Suppressor macrophage treated with lipopolysaccharide for 4 hours (primary cell): ENCODE data around the gene ARPP21.

Source experiments
- DNase-seq: peaks from one replicate; pipeline ENCODE4 v3.0.0-alpha.2; 2020

ARPP21 gene

DNA sequence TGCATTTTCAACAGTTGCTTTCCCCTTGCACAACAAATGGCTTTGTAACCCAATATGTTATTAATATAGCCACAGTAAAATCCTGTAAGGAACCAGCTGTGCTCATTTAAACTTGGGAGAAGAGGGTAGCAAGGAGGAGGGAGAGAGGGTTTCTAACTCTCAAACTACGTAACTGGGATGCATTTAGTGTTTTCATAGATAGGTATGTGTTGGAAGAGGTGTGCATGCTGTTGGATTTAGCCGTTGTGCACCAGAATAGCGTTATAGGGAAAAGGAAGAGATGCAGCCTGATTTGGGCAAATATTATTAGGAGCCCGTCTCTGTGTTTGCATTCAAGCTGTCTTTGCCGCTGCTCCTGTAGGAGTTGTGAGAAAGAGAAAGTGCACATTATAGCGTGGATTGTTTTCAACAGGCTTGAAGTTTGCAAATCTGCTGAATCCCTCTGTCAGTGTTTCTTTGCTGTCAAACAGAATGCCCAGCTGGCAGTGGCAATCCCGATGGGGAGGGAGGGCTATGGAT lies 39.4 kb downstream of the ARPP21 start:
- no peak for DNase-seq

DNA sequence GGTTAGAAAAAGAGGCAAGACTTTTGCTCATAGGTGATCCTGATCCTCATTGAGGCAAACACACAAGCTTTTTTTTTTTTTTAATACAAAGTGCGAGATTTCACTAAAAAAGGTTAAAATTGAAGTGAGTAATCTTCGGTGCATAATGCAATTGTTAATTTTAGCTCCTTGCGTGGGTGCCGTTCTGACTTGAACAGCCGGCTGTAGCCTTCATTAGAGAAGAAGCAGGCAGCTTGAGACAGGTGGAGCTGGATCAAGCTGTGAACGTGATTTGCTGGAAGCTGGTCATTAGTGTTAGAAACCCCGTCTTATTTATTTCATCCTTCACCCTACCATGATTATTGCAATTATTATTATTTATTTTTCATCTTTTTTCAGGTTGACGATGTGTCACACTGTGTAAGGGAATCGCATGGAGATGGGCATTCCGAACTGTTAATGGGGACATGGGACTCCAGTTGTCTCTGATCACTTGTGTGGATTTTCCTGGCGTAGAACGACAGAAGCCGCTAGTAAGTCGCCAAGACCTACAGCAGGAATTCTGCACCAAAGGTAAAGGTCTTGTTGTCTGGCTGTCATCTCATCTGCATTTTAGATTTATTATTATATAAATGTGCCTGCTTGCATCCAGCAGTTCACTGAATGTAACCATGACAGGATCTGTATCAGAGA lies 40.2 kb downstream of the ARPP21 start:
- no peak for DNase-seq

DNA sequence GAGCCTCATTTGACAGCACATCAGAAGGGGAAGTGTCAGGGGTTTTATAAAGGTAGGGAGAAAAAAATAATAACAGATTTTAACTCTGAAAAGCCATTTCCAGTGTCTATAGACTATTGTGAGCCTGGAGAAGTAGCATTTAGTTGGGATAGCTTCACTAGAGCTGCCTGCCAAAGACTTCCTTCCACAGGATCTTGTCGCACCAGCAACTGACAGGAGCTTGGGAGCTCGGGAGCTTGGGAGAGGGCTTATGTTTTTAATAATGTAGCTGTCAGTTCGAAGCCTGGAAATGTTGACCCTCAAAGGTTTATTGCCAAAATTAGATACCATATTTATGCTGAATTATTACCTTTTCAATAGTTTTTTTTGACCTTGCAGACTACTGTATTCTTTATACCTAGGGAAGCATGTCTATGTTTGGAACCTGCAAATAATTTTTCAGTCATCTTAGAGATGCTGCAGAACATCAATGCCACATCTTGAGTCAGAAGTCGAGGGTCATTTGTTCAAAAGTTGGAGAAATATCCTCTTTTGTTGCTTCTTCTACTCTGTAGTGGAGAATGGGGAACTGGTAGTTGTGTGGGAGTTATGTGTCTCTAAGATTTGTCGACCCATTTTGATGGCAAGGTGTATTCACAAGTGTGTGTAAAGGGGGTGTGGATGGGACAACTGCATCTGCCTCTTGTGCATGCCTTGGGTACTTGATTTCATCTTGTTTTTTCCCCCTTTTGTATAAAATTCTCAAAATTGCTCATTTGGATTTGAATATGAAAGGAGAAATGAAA lies 41.7 kb downstream of the ARPP21 start:
- no peak for DNase-seq

DNA sequence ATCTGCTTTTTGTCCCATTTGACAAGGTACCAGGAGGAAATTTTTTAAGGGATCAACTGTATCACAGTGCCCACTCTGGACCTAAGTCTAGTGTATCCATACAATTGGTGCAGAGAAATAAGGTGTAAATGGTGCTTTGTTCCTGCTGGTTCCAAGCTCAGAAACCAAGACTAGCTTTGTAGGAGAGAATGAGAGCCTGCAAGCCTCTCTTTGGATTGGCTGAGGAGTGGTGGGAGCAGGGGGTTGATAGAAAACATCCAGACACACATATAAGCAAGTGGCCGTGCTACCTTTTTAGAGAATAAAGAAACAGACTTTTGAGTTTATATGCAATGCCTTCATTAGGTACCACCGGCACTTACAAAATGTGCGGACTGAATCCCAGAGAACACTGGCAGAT lies 45.8 kb downstream of the ARPP21 start:
- DNase-seq: no peak

DNA sequence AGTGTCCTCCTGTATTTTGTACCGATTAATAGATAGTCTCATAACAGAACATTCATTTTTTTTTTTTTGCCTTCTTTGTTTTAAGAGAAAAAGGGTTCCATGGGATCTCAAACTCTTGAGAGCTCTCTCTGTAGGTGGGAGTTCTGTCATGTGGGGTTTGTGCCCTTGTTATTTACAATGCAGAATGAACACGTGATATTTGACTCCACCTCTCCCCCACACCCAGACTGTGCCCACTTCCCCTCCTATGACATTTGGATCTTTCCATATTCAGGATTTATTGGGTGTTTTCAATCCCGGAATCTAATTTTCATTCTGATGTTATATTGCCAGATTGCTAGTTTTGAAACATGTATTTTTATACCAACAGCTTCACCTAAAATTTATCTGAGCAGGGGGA lies 49.5 kb downstream of the ARPP21 start:
- DNase-seq: no peak

DNA sequence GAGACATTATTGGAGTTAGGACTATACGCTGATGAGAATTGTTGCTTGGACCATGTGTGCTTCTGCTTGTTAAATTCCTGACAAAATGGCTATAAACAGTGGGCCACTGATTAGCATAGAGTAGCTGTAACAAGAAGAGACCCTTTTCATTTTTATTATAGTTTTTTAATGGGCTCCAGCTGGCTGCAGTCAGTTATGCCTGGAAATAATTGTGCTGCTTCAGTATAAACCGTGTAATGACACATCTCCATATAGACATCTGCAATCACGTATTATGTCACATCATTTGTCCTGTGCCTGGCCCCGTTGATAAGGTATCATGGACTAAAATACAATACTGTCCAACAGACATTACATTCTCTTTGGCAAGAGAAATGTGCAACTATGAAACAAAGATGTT lies 50.9 kb downstream of the ARPP21 start:
- DNase-seq: no peak

DNA sequence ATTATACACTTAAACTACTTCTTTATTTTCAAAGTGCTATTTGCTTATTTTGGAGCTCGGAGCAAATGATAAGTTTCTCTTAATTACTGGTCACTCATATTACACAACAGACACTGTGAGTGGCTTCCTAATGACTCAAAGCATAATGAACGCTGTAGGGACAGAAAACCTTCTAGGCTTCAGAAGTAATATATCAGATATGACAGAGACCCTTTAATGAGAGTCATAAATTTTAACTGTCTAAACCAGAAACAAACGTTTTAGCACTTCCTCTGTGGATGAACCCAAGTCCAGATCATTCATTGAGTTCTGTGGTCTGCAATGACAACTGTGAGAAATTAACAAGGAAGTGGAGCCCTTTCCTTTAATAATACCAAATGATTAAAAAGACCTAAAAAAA lies 66.6 kb downstream of the ARPP21 start:
- DNase-seq: no peak

DNA sequence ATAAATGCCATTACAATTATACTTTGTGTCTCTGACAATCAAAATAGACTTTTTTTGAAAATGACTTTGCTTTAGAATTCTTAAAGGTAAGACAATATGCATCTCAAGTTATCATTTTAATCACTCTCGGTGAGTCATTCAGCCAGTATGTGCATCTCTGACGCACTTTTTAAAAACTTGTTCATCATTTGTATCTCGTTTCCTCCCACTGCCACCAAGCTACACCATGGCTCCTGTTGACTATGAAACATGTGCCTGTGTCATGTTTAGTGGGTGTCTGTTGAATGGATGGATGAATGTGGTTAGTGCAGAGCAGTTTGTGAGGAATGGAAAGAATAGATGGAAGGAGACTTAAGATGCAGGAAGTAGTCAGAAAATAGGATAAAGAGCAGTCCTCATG lies 68.6 kb downstream of the ARPP21 start:
- no peak for DNase-seq

DNA sequence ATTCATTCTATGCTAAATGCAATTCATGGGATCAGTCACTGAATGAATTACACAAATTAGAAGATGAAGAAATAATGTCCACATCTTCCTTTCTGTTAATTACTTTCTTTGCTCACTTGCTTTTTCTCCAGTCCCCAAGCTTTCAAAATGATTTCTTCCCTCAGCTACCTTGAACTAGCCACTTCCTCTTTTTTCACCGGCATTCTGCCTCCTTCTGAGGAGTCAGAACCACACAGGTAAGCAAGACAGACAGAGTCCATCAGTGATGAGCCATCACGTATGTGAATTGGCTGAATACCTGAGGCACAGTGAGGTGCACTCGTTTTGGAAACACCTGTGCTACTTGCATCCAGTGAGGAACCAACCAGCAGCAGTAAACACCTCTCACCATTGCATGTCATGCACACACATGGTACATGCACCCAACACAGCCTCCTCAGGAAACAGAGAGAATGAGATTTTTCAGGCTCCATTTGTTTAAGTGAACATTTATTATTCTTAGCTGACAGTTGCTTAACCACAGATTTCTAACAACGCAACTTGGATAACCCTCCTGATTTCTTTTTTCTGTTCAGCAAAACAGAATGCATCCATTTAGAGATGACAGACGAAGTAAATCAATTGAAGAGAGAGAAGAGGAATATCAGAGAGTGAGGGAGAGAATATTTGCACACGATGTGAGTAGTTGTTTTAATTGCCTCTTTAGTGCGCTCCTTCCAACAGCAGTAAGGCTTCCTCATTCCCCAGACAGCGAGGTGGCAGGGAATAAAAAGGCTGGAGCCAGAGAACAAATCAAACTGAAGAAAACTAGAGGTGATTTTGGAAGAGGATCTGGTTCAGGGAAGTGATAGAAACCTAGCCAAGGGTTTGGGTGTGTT lies 69.3 kb downstream of the ARPP21 start:
- DNase-seq: no peak

DNA sequence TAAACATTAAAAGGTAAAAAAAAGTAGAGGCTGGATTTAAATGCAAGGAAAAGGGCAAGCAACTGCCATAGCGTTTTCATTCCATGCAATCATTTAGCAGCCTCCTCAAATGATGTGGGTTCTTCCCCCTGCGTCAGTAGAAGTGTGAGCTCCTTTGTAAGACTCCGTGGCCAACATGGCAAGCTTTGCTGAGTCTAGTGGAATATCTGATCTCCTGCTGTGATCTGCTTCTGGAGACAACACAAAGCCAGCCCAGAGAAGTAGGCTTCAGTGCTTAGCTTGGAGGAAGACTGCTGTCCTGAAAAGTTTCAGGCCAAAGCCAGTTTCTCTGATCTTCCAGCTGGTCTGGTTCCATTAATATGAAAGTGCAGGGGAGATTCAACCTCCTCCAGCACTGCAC lies 70.4 kb downstream of the ARPP21 start:
- no peak for DNase-seq

DNA sequence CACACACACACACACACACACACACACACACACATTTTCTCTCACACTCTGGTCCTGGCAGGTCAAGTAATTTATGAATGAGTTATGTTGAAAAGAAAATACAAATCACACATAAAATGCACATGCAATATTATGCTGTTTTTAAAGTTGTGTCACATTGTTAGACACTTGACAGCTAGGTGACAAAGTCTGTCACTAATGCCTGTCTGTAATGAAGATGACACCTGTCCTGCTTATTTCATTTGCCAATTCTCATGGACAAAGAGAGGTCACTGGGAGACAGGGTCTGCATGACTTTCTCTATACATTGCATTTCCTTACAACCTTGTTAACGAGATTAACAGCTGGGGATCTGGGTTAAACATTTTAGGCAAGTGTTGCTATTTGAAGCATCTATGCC lies 71.2 kb downstream of the ARPP21 start:
- DNase-seq: no peak

DNA sequence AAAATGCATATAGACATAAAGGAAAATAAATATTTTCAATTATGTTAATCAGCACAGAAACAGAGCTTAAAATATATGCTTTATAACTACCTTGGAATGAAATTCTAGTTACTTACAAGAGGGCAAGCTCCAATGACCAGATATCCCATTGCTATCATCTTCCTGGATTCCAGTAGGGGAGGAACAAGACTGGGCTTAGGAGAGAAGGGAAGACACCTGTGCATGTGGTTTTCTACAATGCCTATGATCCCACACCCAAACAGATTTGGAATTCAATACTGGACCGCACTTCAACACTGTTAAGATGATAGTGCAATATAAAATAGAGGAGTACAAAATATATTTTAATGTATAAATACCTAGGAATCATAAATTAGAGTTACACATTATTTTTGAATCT lies 79.6 kb downstream of the ARPP21 start:
- no peak for DNase-seq

DNA sequence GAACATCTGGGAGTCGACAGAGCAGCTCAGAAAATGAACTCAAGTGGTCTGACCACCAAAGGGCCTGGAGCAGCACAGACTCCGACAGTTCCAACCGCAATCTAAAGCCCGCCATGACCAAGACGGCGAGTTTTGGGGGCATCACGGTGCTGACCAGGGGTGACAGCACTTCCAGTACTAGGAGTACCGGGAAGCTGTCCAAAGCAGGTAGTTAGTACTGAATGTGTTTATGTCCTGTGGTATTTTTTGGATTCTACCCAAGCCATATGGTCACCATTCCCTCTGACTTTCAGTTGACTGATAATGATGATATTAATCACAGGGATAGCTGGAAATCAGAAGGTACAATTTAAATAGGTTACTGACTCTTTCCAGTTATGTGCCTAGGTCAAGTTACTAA lies 82.3 kb downstream of the ARPP21 start:
- DNase-seq: no peak

DNA sequence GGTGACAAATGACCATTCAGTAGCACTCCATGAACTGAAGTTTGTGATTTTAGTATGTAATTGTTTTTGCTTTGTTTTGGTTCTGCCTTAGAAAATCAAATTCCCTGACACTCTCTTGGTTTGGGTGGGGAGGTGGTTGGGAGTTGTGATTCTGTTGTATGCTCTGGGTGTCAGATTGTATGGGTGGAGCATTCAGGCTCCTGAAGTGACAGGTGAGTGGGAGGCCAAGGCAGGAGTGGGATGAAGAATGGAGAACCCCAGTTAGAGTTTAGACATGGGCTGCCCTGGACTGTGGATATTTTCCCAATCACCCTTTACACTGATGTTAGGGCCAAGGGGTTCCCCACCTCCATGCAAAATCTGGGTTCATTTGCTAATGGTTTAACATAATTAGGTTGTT lies 83.6 kb downstream of the ARPP21 start:
- DNase-seq: no peak

DNA sequence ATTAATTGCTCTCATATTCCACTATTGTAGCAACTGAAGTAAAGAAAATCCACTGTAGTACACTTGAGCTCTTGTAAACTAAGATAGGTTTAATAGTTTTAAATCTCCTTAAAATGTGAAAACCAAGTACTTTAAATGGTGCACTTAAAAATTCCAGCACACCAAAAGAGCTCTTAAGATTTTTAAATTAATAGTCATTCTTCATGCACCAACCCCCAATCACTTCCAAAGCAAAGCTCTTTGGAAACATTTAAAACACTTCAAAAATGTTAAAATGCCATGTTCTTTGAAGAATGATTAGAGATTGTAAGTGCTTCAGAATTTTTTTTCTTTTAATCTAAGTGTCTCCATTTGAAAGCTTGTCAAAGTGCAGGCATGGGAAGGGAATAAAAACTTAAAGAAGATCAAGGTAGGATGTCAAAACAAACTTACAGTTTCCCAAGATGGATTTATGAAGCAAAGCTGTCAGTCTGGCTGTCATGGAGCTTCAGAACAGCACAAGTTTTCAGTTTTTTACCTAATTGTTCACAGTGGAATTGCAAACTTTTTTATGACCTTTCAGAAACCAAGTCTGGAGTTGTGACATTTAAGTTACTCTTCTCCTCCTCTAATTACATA lies 84.3 kb downstream of the ARPP21 start:
- DNase-seq: no peak

DNA sequence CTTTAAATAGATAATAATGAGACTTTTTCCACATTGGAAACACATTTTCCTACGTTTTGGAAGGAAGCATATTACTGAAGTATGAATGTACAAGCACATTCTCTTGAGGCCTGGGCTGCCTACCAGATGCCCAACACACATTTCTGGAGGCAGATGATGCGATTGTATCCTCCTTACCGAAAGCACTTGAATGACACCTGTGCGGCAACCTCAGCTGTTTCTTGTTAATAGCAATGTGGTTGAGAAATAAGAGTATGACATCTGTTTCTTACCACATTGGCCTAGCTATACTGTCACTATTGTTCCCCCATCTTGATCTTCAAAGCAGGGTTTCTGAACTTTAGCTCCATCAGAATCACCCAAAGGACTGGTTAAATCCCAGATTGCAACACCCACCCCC lies 84.8 kb downstream of the ARPP21 start:
- DNase-seq: no peak

DNA sequence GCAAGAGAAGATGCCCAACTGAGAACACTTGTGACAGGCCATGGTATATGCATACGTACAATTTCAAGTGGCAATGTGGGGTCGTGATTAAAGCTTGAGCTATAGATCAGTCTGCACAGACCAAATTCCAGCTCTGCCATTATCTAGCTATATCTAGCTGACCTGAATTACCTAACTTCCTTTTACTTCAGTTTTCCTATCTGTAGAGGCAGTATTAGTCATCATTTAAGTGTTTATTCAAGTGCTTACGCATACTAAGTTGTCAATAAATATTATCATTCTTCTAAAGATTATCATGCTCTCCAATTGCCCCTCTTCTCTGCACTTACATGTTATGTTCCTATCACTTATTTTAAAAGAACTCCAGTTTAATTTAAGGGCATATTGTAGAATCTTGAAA lies 87.9 kb downstream of the ARPP21 start:
- DNase-seq: no peak

DNA sequence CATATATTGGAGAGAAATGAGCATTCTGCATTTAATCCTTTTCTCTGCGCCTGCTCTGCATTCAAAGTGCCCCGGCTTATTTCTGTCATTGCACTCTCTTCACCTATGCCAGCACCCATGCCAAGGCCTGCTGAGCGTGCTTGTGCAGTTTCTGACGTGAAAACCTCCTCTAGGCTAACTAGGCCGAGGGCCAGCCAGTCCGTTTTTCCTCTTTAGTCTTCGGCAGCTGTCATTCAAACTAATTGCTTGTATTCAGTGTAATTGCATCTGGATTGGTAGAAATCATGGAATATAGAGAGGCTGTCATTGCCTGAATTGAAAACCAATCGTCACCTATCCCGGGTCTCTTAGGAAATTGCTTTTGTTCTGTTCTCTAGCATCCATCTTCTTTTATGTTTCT lies 94.0 kb downstream of the ARPP21 start:
- no peak for DNase-seq

DNA sequence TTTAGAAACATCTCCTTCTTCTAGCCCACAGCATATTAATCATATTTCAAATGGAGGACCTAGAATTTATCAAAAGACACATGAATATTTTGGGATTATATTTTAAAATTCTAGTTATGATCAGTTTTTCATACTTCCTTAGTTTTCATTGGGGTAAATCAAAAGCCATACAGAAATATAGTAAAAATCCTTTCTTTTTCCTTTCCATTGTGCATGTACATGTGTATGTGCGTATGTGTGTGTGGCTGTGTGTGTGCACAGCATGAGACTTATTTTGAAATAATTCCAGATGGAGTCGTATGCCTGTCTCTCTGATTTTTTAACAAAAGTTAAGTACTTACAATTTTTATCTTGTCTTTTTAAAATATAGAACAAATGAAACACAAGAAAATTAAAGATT lies 94.5 kb downstream of the ARPP21 start:
- no peak for DNase-seq

DNA sequence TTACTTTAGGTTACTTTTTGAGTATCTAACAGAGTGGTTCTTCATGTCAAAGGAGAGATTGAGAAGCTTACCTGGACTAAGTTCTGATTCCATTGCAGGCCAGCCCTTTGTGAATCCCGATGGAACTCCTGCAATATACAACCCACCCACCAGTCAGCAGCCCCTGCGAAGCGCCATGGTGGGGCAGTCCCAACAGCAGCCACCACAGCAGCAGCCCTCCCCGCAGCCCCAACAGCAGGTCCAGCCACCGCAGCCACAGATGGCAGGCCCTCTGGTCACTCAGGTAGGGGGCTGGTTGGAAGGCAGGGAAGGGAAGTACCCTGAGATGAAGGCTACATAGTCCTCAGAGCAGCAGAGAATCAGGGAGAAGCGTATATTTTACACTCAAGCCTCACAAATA lies 97.8 kb downstream of the ARPP21 start:
- DNase-seq: no peak

DNA sequence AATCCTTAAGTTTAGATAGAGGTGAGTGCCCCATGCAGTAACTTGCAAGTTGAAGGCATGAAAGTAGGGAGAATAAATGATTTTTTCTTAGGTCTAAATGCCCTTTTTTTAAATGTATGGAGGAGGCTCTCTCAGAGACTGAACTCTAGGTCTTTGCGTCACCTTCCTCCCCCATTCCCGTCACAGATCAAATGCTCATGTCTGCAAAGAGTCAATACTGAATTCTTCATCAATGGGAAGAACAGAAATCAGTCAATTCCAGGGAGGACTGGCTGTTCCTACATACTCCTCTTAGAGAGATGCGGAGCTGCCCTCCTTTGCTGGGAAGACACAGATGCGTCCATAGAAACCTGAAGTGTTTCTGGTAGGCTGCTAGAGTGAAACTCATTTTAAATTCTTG lies 98.2 kb downstream of the ARPP21 start:
- no peak for DNase-seq

DNA sequence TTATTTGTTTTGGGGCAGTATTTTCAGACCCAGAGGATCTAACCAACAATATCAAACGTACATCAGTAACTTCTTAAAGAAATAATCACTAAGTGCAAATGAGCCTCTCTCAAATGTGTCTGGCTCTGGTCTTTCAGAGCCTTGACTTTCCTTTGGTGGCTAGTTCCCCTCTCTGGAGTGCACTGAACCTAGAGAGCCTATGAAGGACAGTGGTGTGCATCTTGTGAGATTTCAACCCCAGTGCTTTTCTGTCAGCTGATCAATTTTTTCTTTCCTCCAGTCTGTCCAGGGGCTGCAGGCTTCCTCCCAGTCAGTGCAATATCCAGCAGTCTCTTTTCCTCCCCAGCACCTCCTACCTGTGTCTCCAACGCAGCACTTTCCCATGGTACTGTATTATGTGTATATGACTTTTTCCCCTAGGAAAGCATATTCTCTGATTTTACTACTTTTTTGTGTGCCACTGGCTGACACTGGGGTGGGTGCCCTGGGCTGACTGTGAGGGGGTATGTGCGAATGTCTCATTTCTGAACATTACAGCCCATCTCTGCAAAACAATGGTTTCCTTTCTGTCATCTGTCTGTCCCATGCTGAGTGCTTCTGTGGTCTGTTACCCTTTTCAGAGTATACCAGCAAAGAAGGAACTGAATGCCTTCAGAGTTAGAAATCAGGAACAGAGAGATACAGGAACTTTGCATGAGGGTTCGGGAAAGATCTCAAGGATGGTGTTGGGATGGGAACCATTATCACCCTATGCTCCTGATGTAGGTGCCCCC lies 98.8 kb downstream of the ARPP21 start:
- no peak for DNase-seq
